ENCODE results near the gene USP21.

The USP21 gene

GRCh38 chr1:161133220-161133740, 26.0 kb upstream of the USP21 start:
- DNase-seq, result no peak

GRCh38 chr1:161137881-161138280, 21.4 kb upstream of the USP21 start:
- no peak for DNase-seq

- DNase-seq, result no peak
Measured at GRCh38 chr1:161138431-161138830, 20.9 kb upstream of the USP21 start.

- DNase-seq, result peak in 1 of 2 donors; percentile 87
Measured at GRCh38 chr1:161139766-161140165, 19.5 kb upstream of the USP21 start.

- DNase-seq, result no peak
Measured at GRCh38 chr1:161140755-161141400, 18.4 kb upstream of the USP21 start.

- DNase-seq, result no peak
Measured at GRCh38 chr1:161145832-161146231, 13.5 kb upstream of the USP21 start.

- no peak for DNase-seq
Measured at GRCh38 chr1:161153176-161153575, 6.1 kb upstream of the USP21 start.

- DNase-seq, result peak; percentile 81 to 83
Measured at GRCh38 chr1:161153682-161154337, 5.5 kb upstream of the USP21 start, which contains the start of gene UFC1. TSS of gene UFC1 (plus strand) at chr1:161153978. CDS start at chr1:161153998, 20 bp downstream.

GRCh38 chr1:161157867-161158266, 1.4 kb upstream of the USP21 start:
- DNase-seq, result no peak

GRCh38 chr1:161158316-161159010, 837 bp upstream of the USP21 start:
- no peak for DNase-seq

- DNase-seq, result no peak
Measured at GRCh38 chr1:161159913-161160243, 578 bp downstream of the USP21 start.

GRCh38 chr1:161160671-161161145, 1.4 kb downstream of the USP21 start:
- DNase-seq, result no peak

GRCh38 chr1:161161652-161162051, 2.4 kb downstream of the USP21 start:
- DNase-seq, result no peak

GRCh38 chr1:161162052-161162451, 2.8 kb downstream of the USP21 start:
- no peak for DNase-seq

- DNase-seq, result no peak
Measured at GRCh38 chr1:161162806-161163205, 3.5 kb downstream of the USP21 start.

GRCh38 chr1:161163793-161164192, 4.5 kb downstream of the USP21 start:
- DNase-seq, result no peak

- DNase-seq, result no peak
Measured at GRCh38 chr1:161164901-161165610, 5.8 kb downstream of the USP21 start.

- DNase-seq, result peak; percentile 94 to 95
Measured at GRCh38 chr1:161165742-161166668, 6.7 kb downstream of the USP21 start, which contains the start of gene PPOX. TSS of gene PPOX (plus strand) at chr1:161166426. CDS start at chr1:161166848, 422 bp downstream.

- DNase-seq, result no peak
Measured at GRCh38 chr1:161166669-161167548, 7.6 kb downstream of the USP21 start.

- DNase-seq, result no peak
Measured at GRCh38 chr1:161168906-161169305, 9.6 kb downstream of the USP21 start.

- no peak for DNase-seq
Measured at GRCh38 chr1:161171191-161171590, 11.9 kb downstream of the USP21 start.
